Heart left ventricle (tissue), 13 donors: ENCODE data around the gene SLC22A15.

ENCODE experiments used
- CTCF ChIP-seq, 12 donors: fragments of 200-600 bp; sonication (generic) in 4 of 12; IDR thresholded peaks; one replicate each; pipeline versions ENCODE4 v1.5.0 to v1.8.0; 2018 to 2022; ENCODE audit warnings: antibody characterized with exemption in 12 of 12, mild to moderate bottlenecking in 5 of 12
- POLR2A ChIP-seq, 2 donors: fragments of 450-650 bp; IDR thresholded peaks; one replicate each; pipeline ENCODE4 v1.6.1; 2017; ENCODE audit warnings: antibody characterized with exemption in 2 of 2, mild to moderate bottlenecking in 2 of 2, moderate library complexity in 2 of 2
- donor health status: ischemic (EF 13 %, LVEDD 7.1; RV severe dilation, severe dysfunction).
- donor health status: DM: no; HTN: yes; CAD: no.
- donor health status: DM: no; HTN: no; CAD: no.
- donor health status: ischemic (EF 25% LVEDD 6.9; RV normal size, moderate dysfunction).
- donor health status: ischemic (EF 25% LVEDD 5.7; RV mildly dilated, moderate dysfunction).
- donor health status: ischemic (EF 35%, LVEDD 5.7; RV mildly dilated, moderate dysfunction).
- donor health status: nonischemic (EF 11% LVEDD 7.7; RV severe dilation, severe dysfunction).
- donor health status: DM: yes; HTN: yes; CAD: no.
- donor health status: PGD.
- donor health status: ischemic (EF 29% LVEDD 5.4; RV normal size, mild dysfunction).
- donor health status: nonischemic (EF 23%, LVEDD 6.1; RV moderate dilation, normal function).

- TF ChIP-seq CTCF (IDR thresholded peaks at IDR 0.05) (no peak), POLR2A (IDR thresholded peaks at IDR 0.05) (no peak)
Observed at GRCh38 chr1:115975569-115976061, 698 bp upstream of the SLC22A15 start.
